SK-N-SH treated with all-trans-retinoic acid at 6 μM for 48 hours (cell line): ENCODE data around the gene KLRK1.

Experiments
- ATAC-seq: fragments of 200-7000 bp; cut with Tn5 transposase; 3 replicates; pipeline ENCODE4 v1.9.1; 2020; ENCODE audit warnings: mild to moderate bottlenecking, moderate library complexity
- ARNTL ChIP-seq: fragments of 450-650 bp; formaldehyde crosslinking; IDR thresholded peaks from 2 replicates; pipeline ENCODE4 v1.5.0; 2020; ENCODE audit warnings: low read depth, mild to moderate bottlenecking, moderate library complexity, borderline replicate concordance
- BACH2 ChIP-seq: fragments of 250-450 bp; sonication (Bioruptor Pico); IDR thresholded peaks from 2 replicates; pipeline ENCODE4 v1.9.0; 2021; ENCODE audit warnings: mild to moderate bottlenecking, borderline replicate concordance
- CREB5 ChIP-seq: fragments of 250-450 bp; sonication (Bioruptor Pico); IDR thresholded peaks from 2 replicates; pipeline ENCODE4 v1.5.1; 2020; ENCODE audit warnings: low read depth, mild to moderate bottlenecking, moderate library complexity
- CSDC2 ChIP-seq: fragments of 250-450 bp; sonication (Bioruptor Pico); IDR thresholded peaks from 2 replicates; pipeline ENCODE4 v1.5.0; 2020; ENCODE audit warnings: mild to moderate bottlenecking, moderate library complexity
- CSRNP3 ChIP-seq: fragments of 250-450 bp; sonication (Bioruptor Pico); IDR thresholded peaks from 2 replicates; pipeline ENCODE4 v1.5.1; 2021; ENCODE audit warnings: mild to moderate bottlenecking, moderate library complexity
- ESRRG ChIP-seq: fragments of 250-450 bp; sonication (Bioruptor Pico); IDR thresholded peaks from 2 replicates; pipeline ENCODE4 v1.6.1; 2021; ENCODE audit warnings: mild to moderate bottlenecking
- GLIS3 ChIP-seq: fragments of 250-450 bp; sonication (Bioruptor Pico); IDR thresholded peaks from 2 replicates; pipeline ENCODE4 v1.5.0; 2020; ENCODE audit warnings: mild to moderate bottlenecking, moderate library complexity
- ISL1 ChIP-seq: fragments of 250-450 bp; sonication (Bioruptor Pico); IDR thresholded peaks from 2 replicates; pipeline ENCODE4 v2.1.2; 2022; ENCODE audit warnings: mild to moderate bottlenecking, moderate library complexity
- PATZ1 ChIP-seq: fragments of 250-450 bp; sonication (Bioruptor Pico); IDR thresholded peaks from 2 replicates; pipeline ENCODE4 v1.8.0; 2020; ENCODE audit warnings: mild to moderate bottlenecking, moderate library complexity, borderline replicate concordance
- POU6F1 ChIP-seq: fragments of 250-450 bp; sonication (Bioruptor Pico); IDR thresholded peaks from 2 replicates; pipeline ENCODE4 v1.8.0; 2021; ENCODE audit warnings: low read depth, mild to moderate bottlenecking, moderate library complexity, borderline replicate concordance
- RARB ChIP-seq: fragments of 250-450 bp; sonication (Bioruptor Pico); IDR thresholded peaks from 2 replicates; pipeline ENCODE4 v1.8.0; 2021; ENCODE audit warnings: mild to moderate bottlenecking, moderate library complexity
- TCF4 ChIP-seq: fragments of 250-450 bp; sonication (Bioruptor Pico); IDR thresholded peaks from 2 replicates; pipeline ENCODE4 v1.8.0; 2021; ENCODE audit warnings: mild to moderate bottlenecking, moderate library complexity, borderline replicate concordance
- TOX ChIP-seq: fragments of 250-450 bp; sonication (Bioruptor Pico); IDR thresholded peaks from 2 replicates; pipeline ENCODE4 v1.8.0; 2021; ENCODE audit warnings: mild to moderate bottlenecking, moderate library complexity, borderline replicate concordance
- TSHZ2 ChIP-seq: fragments of 250-450 bp; sonication (Bioruptor Pico); IDR thresholded peaks from 2 replicates; pipeline ENCODE4 v1.5.0; 2020; ENCODE audit warnings: mild to moderate bottlenecking, moderate library complexity
- ZC3H10 ChIP-seq: fragments of 250-450 bp; sonication (Bioruptor Pico); IDR thresholded peaks from 2 replicates; pipeline ENCODE4 v1.5.1; 2021; ENCODE audit warnings: mild to moderate bottlenecking, moderate library complexity
- ZFP3 ChIP-seq: fragments of 250-450 bp; sonication (Bioruptor Pico); IDR thresholded peaks from 2 replicates; pipeline ENCODE4 v1.5.0; 2020; ENCODE audit warnings: mild to moderate bottlenecking, moderate library complexity
- ZFP30 ChIP-seq: fragments of 450-650 bp; formaldehyde crosslinking; IDR thresholded peaks from 2 replicates; pipeline ENCODE4 v1.5.0; 2022; ENCODE audit warnings: mild to moderate bottlenecking, moderate library complexity
- ZNF565 ChIP-seq: fragments of 450-650 bp; formaldehyde crosslinking; conservative IDR thresholded peaks from 2 replicates; pipeline ENCODE4 v1.5.0; 2020; ENCODE audit warnings: low read depth, mild to moderate bottlenecking, moderate library complexity
- ZNF70 ChIP-seq: fragments of 450-650 bp; formaldehyde crosslinking; IDR thresholded peaks from 2 replicates; pipeline ENCODE4 v1.5.0; 2020; ENCODE audit warnings: mild to moderate bottlenecking, moderate library complexity
- ZNF8 ChIP-seq: fragments of 450-650 bp; formaldehyde crosslinking; IDR thresholded peaks from 2 replicates; pipeline ENCODE4 v1.5.0; 2020; ENCODE audit warnings: mild to moderate bottlenecking, moderate library complexity

KLRK1 gene

GRCh38 chr12:10408842-10409241, 19.0 kb upstream of the KLRK1 start (continued):
- no peak for TF ChIP-seq ZNF565 (CRISPR knock-in tag)
- TF ChIP-seq ZFP30 (CRISPR knock-in tag): no peak
- TF ChIP-seq ZNF8: no peak
- TF ChIP-seq ZFP3 (CRISPR knock-in tag): no peak
- no peak for TF ChIP-seq TCF4 (CRISPR knock-in tag)
- TF ChIP-seq RARB (CRISPR knock-in tag): no peak
- TF ChIP-seq GLIS3 (CRISPR knock-in tag): no peak
- no peak for TF ChIP-seq TOX (CRISPR knock-in tag)
- TF ChIP-seq CREB5 (CRISPR knock-in tag): no peak
- TF ChIP-seq ZC3H10 (CRISPR knock-in tag): no peak
- TF ChIP-seq ARNTL: no peak

- no peak for TF ChIP-seq CSDC2 (CRISPR knock-in tag)
- no peak for TF ChIP-seq ZFP30 (CRISPR knock-in tag)
- TF ChIP-seq ZFP3 (CRISPR knock-in tag): no peak
- no peak for TF ChIP-seq CREB5 (CRISPR knock-in tag)
- TF ChIP-seq RARB (CRISPR knock-in tag): no peak
- TF ChIP-seq ESRRG (CRISPR knock-in tag): no peak
- TF ChIP-seq POU6F1 (CRISPR knock-in tag): no peak
- no peak for TF ChIP-seq BACH2
- TF ChIP-seq TCF4 (CRISPR knock-in tag): no peak
- no peak for TF ChIP-seq ARNTL
- TF ChIP-seq CSRNP3 (CRISPR knock-in tag): no peak
- TF ChIP-seq GLIS3 (CRISPR knock-in tag): no peak
- no peak for TF ChIP-seq ISL1
- ATAC-seq: no peak
Measured at GRCh38 chr12:10406725-10407124, 16.9 kb upstream of the KLRK1 start.

- no peak for TF ChIP-seq ZFP3 (CRISPR knock-in tag)
- no peak for TF ChIP-seq ISL1
- no peak for TF ChIP-seq BACH2
- TF ChIP-seq TSHZ2 (CRISPR knock-in tag): no peak
- ATAC-seq: no peak
Measured at GRCh38 chr12:10405294-10405693, 15.5 kb upstream of the KLRK1 start.

- no peak for ATAC-seq
- no peak for TF ChIP-seq POU6F1 (CRISPR knock-in tag)
- no peak for TF ChIP-seq PATZ1 (CRISPR knock-in tag)
- TF ChIP-seq ZC3H10 (CRISPR knock-in tag): no peak
- TF ChIP-seq ZNF70 (CRISPR knock-in tag): no peak
- TF ChIP-seq GLIS3 (CRISPR knock-in tag): no peak
- TF ChIP-seq CREB5 (CRISPR knock-in tag): no peak
- TF ChIP-seq BACH2: no peak
- TF ChIP-seq ZFP3 (CRISPR knock-in tag): no peak
- no peak for TF ChIP-seq ZNF565 (CRISPR knock-in tag)
Measured at GRCh38 chr12:10404798-10405197, 15.0 kb upstream of the KLRK1 start.
